ENCODE results near the gene CDK9.
"Not testable (repeated sequence)": the region's sequence is repeated elsewhere in the genome, so short reads cannot be mapped to it uniquely, and the experiment has no call there.

CDK9 gene

GRCh38 chr9:127785933-127786772 is at the start of gene CDK9:
TSS of gene CDK9 (plus strand) at chr9:127786034. CDS start at chr9:127786149, 115 bp downstream.
- peak within 1 kb of the TSS; percentile 83 for H3K4me3 ChIP-seq (ENCODE audit: low read depth, low read length)

GRCh38 chr9:127738666-127739065 is 47.2 kb upstream of the CDK9 start:
- H3K4me3 ChIP-seq (ENCODE audit: low read depth, low read length): no peak overlapping the region

- no peak overlapping the region for H3K4me3 ChIP-seq (ENCODE audit: low read depth, low read length)
Observed at GRCh38 chr9:127739614-127740330, 46.1 kb upstream of the CDK9 start.

DNA sequence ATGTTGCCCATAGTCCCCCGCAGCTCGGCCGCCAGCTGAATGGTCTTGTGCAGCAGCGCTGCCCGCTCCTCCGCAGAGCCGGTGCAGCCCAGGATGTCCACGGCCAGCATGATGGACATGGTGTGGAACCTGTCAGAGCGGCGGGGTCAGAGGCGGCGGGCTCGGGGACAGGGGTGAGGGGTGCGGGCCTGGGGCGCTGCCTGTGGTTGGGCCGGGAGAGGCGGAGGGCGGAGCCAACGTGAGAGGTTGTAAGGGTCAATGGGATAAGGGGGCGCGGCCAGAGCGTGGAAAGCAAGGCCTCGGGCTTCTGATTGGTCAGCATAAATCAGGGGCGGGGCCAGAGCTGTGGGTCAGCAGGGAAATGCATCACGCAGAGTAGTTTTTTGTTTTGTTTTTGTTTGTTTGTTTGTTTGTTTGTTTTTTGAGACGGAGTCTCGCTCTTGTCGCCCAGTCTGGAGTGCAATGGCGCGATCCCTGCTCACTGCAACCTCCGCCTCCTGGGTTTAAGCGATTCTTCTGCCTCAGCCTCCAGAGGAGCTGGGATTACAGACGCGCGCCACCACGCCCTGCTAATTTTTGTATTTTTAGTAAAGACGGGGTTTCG is 43.9 kb upstream of the CDK9 start:
- peak overlapping the region; percentile 35 for H3K4me3 ChIP-seq (ENCODE audit: low read depth, low read length)

- H3K4me3 ChIP-seq (ENCODE audit: low read depth, low read length): peak overlapping the region; percentile 35
Observed at GRCh38 chr9:127742435-127743088, 43.3 kb upstream of the CDK9 start.

DNA sequence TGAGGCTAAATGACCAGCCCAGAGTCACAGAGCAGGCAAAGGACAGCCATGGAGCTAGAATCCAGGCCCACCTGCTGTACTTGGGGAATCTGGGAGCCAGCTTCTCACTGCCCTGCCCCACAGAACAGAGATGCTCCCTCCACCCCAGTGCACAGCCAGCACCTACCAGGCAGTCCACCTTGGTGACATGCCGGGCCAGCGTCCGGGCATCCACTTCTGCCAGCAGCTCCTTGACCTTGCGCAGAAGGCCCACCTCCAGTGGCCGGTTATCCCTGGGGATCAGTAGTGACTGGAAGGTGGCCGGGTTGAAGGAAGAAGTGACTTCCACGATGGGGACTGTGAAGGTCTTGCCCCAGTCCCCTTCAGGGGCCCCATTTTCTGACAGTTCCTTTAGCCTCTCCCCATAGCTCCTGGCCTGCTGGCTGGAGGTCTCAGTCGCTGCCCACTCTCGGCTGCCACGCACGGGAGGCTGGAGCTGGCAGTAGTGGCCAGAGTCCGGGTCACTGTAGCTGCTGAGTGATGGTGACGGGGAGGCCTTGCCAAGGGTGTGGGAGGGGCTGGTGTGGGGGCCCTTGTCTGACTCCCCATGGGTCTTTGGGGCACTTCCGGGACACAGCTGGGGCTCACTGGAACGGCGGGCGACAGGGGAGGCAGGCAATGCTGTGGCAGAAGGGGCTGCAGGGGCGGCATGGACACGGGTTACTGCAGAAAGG is 41.3 kb upstream of the CDK9 start:
- no peak overlapping the region for H3K4me3 ChIP-seq (ENCODE audit: low read depth, low read length)

DNA sequence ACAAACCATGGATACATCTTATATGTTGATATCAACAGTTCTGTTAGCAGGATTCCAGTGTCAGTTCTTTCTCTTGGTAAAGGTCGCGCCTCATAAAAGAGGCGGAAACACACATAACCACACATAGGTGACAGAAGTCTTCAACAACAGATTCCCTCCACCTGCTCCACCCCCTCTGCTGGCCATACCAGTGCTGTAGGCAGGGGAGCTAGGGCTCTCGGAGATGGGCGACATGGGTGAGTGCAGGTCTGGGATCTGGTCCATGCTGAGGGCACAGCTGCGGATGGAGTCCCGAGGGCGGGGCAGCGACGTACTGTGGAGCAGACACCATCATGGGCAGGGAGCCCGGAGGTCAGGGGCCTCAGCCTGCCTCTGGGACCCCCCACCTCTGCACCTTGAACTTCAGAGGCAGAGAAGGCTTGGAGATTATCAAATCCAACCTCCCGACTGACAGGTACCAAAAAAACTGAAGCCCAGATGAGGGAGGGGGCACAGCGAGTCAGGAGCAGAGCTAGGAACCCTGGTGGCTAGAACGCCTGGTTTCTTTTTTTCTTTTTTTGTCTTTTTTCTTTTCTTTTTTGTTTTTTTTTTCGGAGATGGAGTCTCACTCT is 38.8 kb upstream of the CDK9 start:
- no peak overlapping the region for H3K4me3 ChIP-seq (ENCODE audit: low read depth, low read length)

DNA sequence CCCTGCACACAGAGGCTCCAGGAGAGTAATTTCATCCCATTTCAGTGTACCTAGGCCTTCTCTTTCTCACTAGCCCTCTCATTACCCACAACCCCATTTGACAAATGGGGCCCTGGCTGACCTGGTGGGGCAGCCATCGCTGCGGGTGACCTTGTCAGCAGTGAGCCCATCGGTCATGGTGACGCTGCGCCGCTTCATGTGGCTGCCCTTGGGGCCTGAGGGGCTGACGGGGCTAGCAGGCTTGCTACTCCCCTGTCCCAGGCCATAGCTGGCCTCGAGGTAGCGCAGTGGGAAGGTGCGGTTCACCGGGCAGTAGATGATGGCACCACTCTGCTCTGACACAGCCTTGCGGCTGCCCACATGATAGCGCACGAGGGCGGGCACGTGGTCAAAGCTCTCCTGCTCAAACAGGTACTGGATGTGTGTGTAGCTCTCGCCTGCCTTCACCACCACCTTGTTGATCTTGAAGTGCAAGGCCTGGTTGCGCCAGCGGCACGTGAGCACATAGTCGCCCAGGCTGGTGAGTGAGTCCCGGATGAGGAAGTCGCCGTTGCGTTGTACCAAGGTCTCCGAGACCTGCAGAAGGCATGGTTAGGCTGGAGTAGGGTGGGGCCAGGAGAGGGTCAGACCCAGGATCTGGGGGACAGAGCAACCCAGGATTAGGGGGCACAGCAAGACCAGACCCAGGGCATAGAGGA is 36.6 kb upstream of the CDK9 start:
- H3K4me3 ChIP-seq (ENCODE audit: low read depth, low read length): no peak overlapping the region

DNA sequence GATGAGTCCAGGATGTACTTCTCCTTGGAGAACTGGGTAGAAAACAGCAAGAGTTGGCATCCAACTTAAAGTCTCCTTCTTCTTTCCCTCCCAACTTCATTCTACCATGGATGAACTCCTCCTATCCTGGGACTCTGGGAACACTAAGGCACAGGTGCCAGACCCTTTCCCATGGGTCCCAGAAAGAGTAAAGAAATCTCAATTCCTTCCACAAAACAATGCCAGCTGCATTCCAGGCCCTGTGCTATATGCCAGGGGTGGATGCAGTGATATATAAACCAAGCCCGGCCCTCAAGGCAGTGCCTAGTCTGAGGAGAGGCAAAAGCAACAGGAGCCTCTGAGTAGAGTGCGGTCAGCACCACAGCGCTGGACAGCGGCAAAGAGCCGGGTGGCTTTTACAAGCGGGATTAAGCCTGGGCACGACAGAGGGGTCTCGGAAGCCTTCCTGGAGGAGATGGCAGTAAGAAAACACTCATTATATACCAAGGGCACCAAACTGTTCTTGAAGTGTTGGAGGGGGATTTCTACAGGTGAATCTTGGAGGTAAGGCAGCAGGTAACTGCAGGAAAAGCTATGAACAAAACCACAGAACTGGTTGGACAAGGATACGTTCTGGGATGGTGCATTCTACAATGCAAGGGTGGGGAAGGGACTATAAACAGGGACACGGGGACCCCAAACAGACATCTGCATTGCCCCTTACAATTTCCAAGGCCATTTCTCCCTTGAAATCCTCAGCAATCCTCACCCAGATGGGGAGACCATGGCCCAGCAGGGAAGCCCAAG is 34.4 kb upstream of the CDK9 start:
- no peak overlapping the region for H3K4me3 ChIP-seq (ENCODE audit: low read depth, low read length)

DNA sequence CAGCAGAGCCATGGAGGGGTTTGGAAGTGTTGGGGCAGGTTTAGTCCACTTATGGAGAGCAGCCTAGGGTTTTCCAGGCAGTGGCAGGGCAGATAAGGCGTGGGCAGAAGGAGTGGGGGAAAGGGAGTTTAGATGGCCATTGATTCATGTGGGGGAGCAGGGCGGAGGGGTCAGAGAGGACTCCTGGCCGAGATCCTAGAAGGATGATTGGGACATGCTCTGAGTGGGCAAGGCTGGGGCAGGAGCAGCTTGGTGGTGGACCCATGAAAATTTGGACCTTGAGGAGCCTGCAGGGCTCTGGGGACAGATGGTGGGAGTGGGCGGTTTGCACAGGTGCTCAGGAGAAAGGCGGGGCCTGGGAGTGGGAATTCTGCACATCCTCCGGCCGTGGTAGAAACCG is 32.7 kb upstream of the CDK9 start:
- no peak overlapping the region for H3K4me3 ChIP-seq (ENCODE audit: low read depth, low read length)

GRCh38 chr9:127753622-127754021 is 32.2 kb upstream of the CDK9 start:
- H3K4me3 ChIP-seq (ENCODE audit: low read depth, low read length): no peak overlapping the region

DNA sequence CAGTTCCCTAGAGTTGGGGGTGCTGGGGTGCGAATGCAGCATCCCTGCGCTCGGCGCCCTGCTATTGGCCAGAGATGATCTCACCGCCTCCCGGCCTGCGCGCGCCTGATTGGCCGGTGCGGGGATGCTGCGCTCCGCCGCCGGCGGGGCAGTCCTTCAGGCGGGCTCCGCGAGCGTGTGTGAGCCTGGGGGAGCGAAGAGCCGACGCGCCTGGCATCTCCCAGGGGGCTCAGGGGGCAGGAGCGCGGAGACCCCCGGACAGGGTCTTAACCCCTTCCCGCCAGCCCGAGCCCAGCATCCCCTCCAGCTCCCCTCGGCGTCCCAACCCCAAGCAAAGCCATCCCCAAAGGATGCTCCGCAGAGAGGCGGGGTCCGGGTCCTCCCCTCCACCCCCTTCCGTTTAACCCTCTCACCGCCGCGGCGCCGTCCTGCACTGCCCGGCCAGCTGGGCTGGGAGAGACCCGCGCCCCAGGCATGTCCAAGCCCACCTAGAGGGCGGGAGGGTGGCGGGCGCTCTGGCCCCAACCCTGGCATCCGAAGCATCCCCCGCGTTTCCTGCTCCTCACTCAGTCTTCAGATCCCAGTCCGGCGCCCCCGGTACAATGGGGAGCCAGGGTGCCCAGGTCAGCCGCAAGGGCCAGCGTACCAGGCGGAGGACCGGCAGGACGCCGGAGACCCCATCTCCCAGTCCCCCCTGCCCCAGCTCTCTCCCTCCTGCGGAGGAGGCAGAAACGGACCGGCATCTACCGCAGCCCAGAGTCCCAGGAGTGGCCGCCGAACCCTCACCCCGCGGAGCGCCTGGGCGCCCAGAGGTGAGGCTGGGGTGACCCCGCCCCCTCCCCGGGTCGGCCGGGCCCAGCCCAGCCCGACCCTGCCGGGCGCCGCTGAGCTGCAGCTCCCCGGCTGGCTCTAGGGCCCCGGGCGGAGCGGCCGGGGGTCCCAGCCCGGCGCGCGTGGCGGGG is 31.5 kb upstream of the CDK9 start:
- peak overlapping the region; percentile 57 for H3K4me3 ChIP-seq (ENCODE audit: low read depth, low read length)

DNA sequence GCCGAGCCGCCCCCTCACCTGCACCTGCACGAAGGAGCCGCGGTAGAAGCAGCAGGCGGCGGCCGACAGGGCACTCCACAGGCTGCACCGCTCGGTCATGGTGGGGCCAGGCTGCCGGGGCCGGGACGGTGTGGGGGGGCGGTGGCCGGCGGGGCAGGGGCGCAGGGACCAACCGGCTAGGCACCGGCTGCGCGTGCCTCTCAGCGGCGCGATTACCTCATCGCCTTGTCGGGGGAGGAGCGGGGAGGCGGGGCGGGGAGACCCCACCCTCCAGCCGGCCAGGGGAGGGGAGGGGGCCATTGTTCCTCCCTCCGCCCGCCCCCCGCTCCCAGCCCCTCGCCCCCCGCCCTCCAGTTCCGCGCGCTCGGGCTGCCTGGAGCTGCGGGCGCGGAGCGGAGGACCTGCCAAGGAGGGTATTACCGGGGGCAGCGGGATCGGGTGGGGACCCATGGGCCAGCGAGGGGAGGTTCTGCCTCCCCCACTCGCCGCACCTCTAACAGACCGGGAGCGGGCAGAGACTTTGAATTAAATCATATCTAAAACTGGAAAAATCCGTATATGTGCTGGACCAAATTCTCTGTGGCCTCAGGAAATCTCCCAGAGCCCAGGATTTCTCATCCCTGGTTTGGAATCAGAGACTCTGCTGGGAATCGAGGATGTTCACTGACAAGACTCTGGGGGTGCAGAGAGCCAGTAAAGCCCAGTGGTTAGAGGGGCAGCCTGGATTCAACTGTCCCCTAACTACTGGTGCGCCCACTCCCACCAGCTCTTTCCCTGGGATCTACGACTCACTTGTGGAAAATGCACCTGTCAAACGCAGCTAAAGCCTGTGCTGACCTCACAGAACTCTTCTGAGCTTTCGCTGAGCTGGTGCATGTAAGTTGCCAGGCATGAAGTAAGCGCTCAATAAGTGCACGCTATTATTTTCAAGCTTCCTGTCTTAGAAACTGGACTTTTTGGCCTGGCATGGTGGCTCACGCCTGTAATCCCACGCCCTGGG is 30.5 kb upstream of the CDK9 start:
- peak overlapping the region; percentile 57 for H3K4me3 ChIP-seq (ENCODE audit: low read depth, low read length)

DNA sequence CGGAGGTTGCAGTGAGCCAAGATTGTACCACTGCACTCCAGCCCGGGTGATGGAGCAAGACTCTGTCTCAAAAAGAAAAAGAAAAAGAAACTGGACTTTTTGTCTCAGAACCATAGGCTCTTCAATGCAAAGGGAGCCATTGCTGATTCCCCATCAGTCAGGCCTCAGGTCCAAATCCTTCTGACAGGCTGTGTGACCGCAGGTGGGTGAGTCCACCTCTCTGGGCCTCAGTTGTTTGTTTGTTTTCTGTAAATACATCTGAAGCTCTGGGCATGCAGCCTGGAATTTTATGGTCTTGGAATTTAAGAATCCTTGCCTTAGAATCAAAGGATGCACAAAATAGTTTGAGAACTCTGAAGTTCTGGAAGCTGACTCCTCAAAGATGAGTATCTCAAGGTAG is 29.6 kb upstream of the CDK9 start:
- H3K4me3 ChIP-seq (ENCODE audit: low read depth, low read length): no peak overlapping the region

DNA sequence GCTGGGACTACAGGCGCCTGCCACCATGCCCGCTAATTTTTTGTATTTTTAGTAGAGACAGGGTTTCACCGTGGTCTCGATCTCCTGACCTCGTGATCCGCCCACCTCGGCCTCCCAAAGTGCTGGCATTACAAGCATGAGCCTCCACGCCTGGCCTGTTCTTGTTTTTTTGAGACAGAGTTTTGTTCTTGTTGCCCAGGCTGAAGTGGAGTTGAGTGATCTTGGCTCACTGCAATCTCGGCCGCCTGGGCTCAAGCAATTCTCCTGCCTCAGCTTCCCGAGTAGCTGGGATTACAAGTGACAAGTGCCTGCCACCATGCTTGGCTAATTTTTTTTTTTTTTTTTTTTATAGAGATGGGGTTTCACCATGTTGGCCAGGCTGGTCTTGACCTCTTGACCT is 29.1 kb upstream of the CDK9 start:
- not testable (repeated sequence) for H3K4me3 ChIP-seq (ENCODE audit: low read depth, low read length)

DNA sequence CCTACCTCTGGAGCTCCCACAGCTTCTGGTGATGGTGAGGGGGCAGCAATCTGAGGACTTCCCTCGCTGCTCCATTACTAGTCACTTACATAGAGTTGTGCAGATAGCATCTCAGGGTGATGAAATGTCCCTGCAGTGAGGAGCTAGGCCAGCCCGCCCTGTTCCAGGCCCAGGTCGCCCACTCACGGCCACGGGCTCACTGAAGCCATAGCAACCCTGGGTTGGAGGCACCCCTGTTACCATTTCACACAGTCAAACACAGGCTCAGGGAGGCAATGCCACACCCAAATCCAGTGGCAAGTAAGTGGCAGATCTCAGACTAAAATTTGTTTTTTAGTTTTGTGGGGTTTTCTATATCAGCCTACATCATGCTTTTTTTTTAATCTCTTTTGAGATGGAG is 27.0 kb upstream of the CDK9 start:
- no peak overlapping the region for H3K4me3 ChIP-seq (ENCODE audit: low read depth, low read length)

DNA sequence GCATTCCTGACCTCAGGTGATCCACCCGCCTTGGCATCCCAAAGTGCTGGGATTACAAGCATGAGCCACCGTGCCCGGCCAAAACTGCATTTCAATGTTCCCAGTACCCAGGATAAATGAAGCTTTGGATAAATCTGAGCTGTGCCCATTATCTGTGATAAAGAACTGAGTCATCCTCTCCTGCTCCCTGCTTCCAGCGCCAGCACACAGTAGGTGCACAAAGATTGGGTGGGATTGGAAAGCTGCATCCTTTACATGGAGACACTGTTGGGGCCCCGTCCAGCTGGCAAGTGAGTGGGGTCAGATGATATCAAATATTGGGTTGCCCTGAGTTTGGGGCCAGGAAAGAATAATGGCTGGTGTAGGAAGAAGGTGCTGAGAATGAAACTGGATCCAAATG is 24.8 kb upstream of the CDK9 start:
- H3K4me3 ChIP-seq (ENCODE audit: low read depth, low read length): no peak overlapping the region
